NCI-H748 (cell line): ENCODE results near the gene SNX25.
A peak's percentile ranks its signal among the peaks of the same experiment; 100 is the strongest.

Source experiments
- DNase-seq: peaks from one replicate; lab custom pipeline; 2025; ENCODE audit not compliant: unreplicated experiment; lab: John Stamatoyannopoulos, UW

The SNX25 gene

GRCh38 chr4:185371702-185372101, 162.3 kb downstream of the SNX25 start:
- DNase-seq, result no peak

- no peak for DNase-seq
Measured at GRCh38 chr4:185374027-185374426, 164.6 kb downstream of the SNX25 start.

- no peak for DNase-seq
Measured at GRCh38 chr4:185374573-185374972, 165.2 kb downstream of the SNX25 start.

- DNase-seq, result no peak
Measured at GRCh38 chr4:185378264-185378663, 168.9 kb downstream of the SNX25 start.

GRCh38 chr4:185379326-185380295, 170.2 kb downstream of the SNX25 start:
- no peak for DNase-seq

GRCh38 chr4:185380320-185380719, 170.9 kb downstream of the SNX25 start:
- DNase-seq, result no peak

GRCh38 chr4:185381288-185382196, 172.1 kb downstream of the SNX25 start:
- no peak for DNase-seq

- DNase-seq, result no peak
Measured at GRCh38 chr4:185382754-185383153, 173.4 kb downstream of the SNX25 start.

- DNase-seq, result peak; percentile 13
Measured at GRCh38 chr4:185383451-185383850, 174.1 kb downstream of the SNX25 start.

GRCh38 chr4:185384061-185384460, 174.7 kb downstream of the SNX25 start:
- DNase-seq, result no peak

- peak; percentile 87 for DNase-seq
Measured at GRCh38 chr4:185384930-185385331, 175.5 kb downstream of the SNX25 start.

GRCh38 chr4:185387957-185388356, 178.6 kb downstream of the SNX25 start:
- DNase-seq, result no peak

- DNase-seq, result no peak
Measured at GRCh38 chr4:185390941-185391340, 181.5 kb downstream of the SNX25 start.

GRCh38 chr4:185392156-185392555, 182.8 kb downstream of the SNX25 start:
- no peak for DNase-seq

- DNase-seq, result peak; percentile 1
Measured at GRCh38 chr4:185394568-185395237, 185.3 kb downstream of the SNX25 start.

- DNase-seq, result peak; percentile 19
Measured at GRCh38 chr4:185395238-185395955, 186.0 kb downstream of the SNX25 start, which contains the start of gene LRP2BP. Gene LRP2BP (minus strand): TSS chr4:185395924. CDS start chr4:185378186, 17,738 bp downstream.

GRCh38 chr4:185395956-185396723, 186.7 kb downstream of the SNX25 start:
- peak; percentile 96 for DNase-seq

- peak; percentile 91 for DNase-seq
Measured at GRCh38 chr4:185396724-185397385, 187.5 kb downstream of the SNX25 start, which contains the start of gene ANKRD37. Gene ANKRD37 (plus strand): TSS chr4:185396841. CDS start chr4:185396924, 83 bp downstream.

- no peak for DNase-seq
Measured at GRCh38 chr4:185398618-185399017, 189.2 kb downstream of the SNX25 start.
